ENCODE measurements around the gene CHST10.

Gene CHST10

GRCh38 chr2:100412881-100413321 is 4.6 kb downstream of the CHST10 start:
- TF ChIP-seq FOXM1 (IDR thresholded peaks at IDR 0.05; ENCODE audit: borderline replicate concordance) (no peak), NFRKB (IDR thresholded peaks at IDR 0.05) (no peak), FOXK2 (IDR thresholded peaks at IDR 0.05) (no peak), FOXA1 (IDR thresholded peaks at IDR 0.05) (no peak), ZNF384 (IDR thresholded peaks at IDR 0.05) (no peak), SUZ12 (IDR thresholded peaks at IDR 0.05) (no peak), ARNT (IDR thresholded peaks at IDR 0.05) (no peak), L3MBTL2 (conservative IDR thresholded peaks at IDR 0.05) (no peak), TARDBP (IDR thresholded peaks at IDR 0.05) (no peak), ELF4 (IDR thresholded peaks at IDR 0.05) (no peak), SP1 (IDR thresholded peaks at IDR 0.05) (no peak), BHLHE40 (IDR thresholded peaks at IDR 0.05; ENCODE audit: borderline replicate concordance) (no peak), HDGF (IDR thresholded peaks at IDR 0.05; ENCODE audit: borderline replicate concordance) (no peak), CTBP1 (IDR thresholded peaks at IDR 0.05; ENCODE audit: borderline replicate concordance) (no peak), LEF1 (IDR thresholded peaks at IDR 0.05; ENCODE audit: borderline replicate concordance) (no peak), PKNOX1 (IDR thresholded peaks at IDR 0.05) (no peak)
- ChIA-PET CTCF (interaction anchor here (0.6 to 1.9 kb wide), 3 partner anchors 32 to 233 kb away, joined by 3 to 5 read pairs (median 3); no protein-coding TSS in a partner anchor), POLR2A (interaction anchor here (1.0 kb wide), 1 partner anchor 87 kb away, joined by 3 read pairs; no protein-coding TSS in a partner anchor)
- DNase-seq (ENCODE audit: extremely low spot score) = no peak

GRCh38 chr2:100412466-100412865 is 5.0 kb downstream of the CHST10 start:
- TF ChIP-seq PKNOX1 (IDR thresholded peaks at IDR 0.05) (no peak), TARDBP (IDR thresholded peaks at IDR 0.05) (no peak), HDGF (IDR thresholded peaks at IDR 0.05; ENCODE audit: borderline replicate concordance) (no peak), FOXM1 (IDR thresholded peaks at IDR 0.05; ENCODE audit: borderline replicate concordance) (no peak), ZNF384 (IDR thresholded peaks at IDR 0.05) (no peak), LEF1 (IDR thresholded peaks at IDR 0.05; ENCODE audit: borderline replicate concordance) (no peak), L3MBTL2 (conservative IDR thresholded peaks at IDR 0.05) (no peak), BHLHE40 (IDR thresholded peaks at IDR 0.05; ENCODE audit: borderline replicate concordance) (no peak), NFRKB (IDR thresholded peaks at IDR 0.05) (no peak), SP1 (IDR thresholded peaks at IDR 0.05) (no peak), CTBP1 (IDR thresholded peaks at IDR 0.05; ENCODE audit: borderline replicate concordance) (no peak)
- CTCF ChIA-PET = interaction anchor here (0.7 to 1.9 kb wide), 2 partner anchors 31 to 150 kb away, joined by 3 to 5 read pairs; no protein-coding TSS in a partner anchor
- POLR2A ChIA-PET = interaction anchor here (1.0 kb wide), 1 partner anchor 87 kb away, joined by 3 read pairs; no protein-coding TSS in a partner anchor
- DNase-seq (ENCODE audit: extremely low spot score) = no peak

- ChIA-PET POLR2A (interaction anchor here (1.0 kb wide), 1 partner anchor 88 kb away, joined by 3 read pairs; no protein-coding TSS in a partner anchor), CTCF (interaction anchor here (1.9 kb wide), 1 partner anchor 31 kb away, joined by 5 read pairs; no protein-coding TSS in a partner anchor)
- no peak for TF ChIP-seq ARNT (IDR thresholded peaks at IDR 0.05)
- TF ChIP-seq NFRKB (IDR thresholded peaks at IDR 0.05) = no peak
- TF ChIP-seq SP1 (IDR thresholded peaks at IDR 0.05) = no peak
- DNase-seq (ENCODE audit: extremely low spot score) = no peak
These were observed 5.6 kb downstream of the CHST10 start for GRCh38 chr2:100411841-100412292.

GRCh38 chr2:100409975-100410647 is 7.4 kb downstream of the CHST10 start:
- TF ChIP-seq HDGF (IDR thresholded peaks at IDR 0.05; ENCODE audit: borderline replicate concordance) = no peak
- TF ChIP-seq SUZ12 (IDR thresholded peaks at IDR 0.05) = no peak
- TF ChIP-seq FOXK2 (IDR thresholded peaks at IDR 0.05) = no peak
- TF ChIP-seq L3MBTL2 (conservative IDR thresholded peaks at IDR 0.05) = no peak
- no peak for TF ChIP-seq LEF1 (IDR thresholded peaks at IDR 0.05; ENCODE audit: borderline replicate concordance)
- ChIA-PET CTCF (interaction anchor here (1.3 kb wide), 1 partner anchor 12 kb away, joined by 6 read pairs; no protein-coding TSS in a partner anchor), POLR2A (no interaction called here)
- no peak for DNase-seq (ENCODE audit: extremely low spot score)

- POLR2A ChIA-PET = no interaction called here
- DNase-seq (ENCODE audit: extremely low spot score) = no peak
- CTCF ChIA-PET = interaction anchor here (1.3 kb wide), 1 partner anchor 12 kb away, joined by 6 read pairs; no protein-coding TSS in a partner anchor
- no peak for TF ChIP-seq FOXK2 (IDR thresholded peaks at IDR 0.05)
These were observed 8.0 kb downstream of the CHST10 start for GRCh38 chr2:100409461-100409860.

- DNase-seq (ENCODE audit: extremely low spot score) = no peak
- TF ChIP-seq NFRKB (IDR thresholded peaks at IDR 0.05) = no peak
- no peak for TF ChIP-seq ELF4 (IDR thresholded peaks at IDR 0.05)
- no peak for TF ChIP-seq L3MBTL2 (conservative IDR thresholded peaks at IDR 0.05)
- TF ChIP-seq LEF1 (IDR thresholded peaks at IDR 0.05; ENCODE audit: borderline replicate concordance) = no peak
- TF ChIP-seq SP1 (IDR thresholded peaks at IDR 0.05) = no peak
- TF ChIP-seq HDGF (IDR thresholded peaks at IDR 0.05; ENCODE audit: borderline replicate concordance) = no peak
- TF ChIP-seq SUZ12 (IDR thresholded peaks at IDR 0.05) = no peak
- TF ChIP-seq FOXA1 (IDR thresholded peaks at IDR 0.05) = no peak
- no peak for TF ChIP-seq CTBP1 (IDR thresholded peaks at IDR 0.05; ENCODE audit: borderline replicate concordance)
- POLR2A ChIA-PET = interaction anchor here (1.2 kb wide), 1 partner anchor 8 kb away, joined by 4 read pairs; the partner anchor contains the start of gene CHST10
- CTCF ChIA-PET = interaction anchor here (1.3 kb wide), 1 partner anchor 13 kb away, joined by 6 read pairs; no protein-coding TSS in a partner anchor
These were observed 8.5 kb downstream of the CHST10 start for GRCh38 chr2:100408941-100409340.

- no peak for DNase-seq (ENCODE audit: extremely low spot score)
- ChIA-PET CTCF (no interaction called here), POLR2A (interaction anchor here (1.2 kb wide), 1 partner anchor 9 kb away, joined by 4 read pairs; the partner anchor contains the start of gene CHST10)
- TF ChIP-seq ZNF384 (IDR thresholded peaks at IDR 0.05) (no peak), NFRKB (IDR thresholded peaks at IDR 0.05) (no peak), ARNT (IDR thresholded peaks at IDR 0.05) (no peak), ELF4 (IDR thresholded peaks at IDR 0.05) (no peak), BHLHE40 (IDR thresholded peaks at IDR 0.05; ENCODE audit: borderline replicate concordance) (no peak), L3MBTL2 (conservative IDR thresholded peaks at IDR 0.05) (no peak), PKNOX1 (IDR thresholded peaks at IDR 0.05) (no peak), FOXK2 (IDR thresholded peaks at IDR 0.05) (no peak), FOXM1 (IDR thresholded peaks at IDR 0.05; ENCODE audit: borderline replicate concordance) (no peak), FOXA1 (IDR thresholded peaks at IDR 0.05) (no peak), SP1 (IDR thresholded peaks at IDR 0.05) (no peak), HDGF (IDR thresholded peaks at IDR 0.05; ENCODE audit: borderline replicate concordance) (no peak), LEF1 (IDR thresholded peaks at IDR 0.05; ENCODE audit: borderline replicate concordance) (no peak), TARDBP (IDR thresholded peaks at IDR 0.05) (no peak), CTBP1 (IDR thresholded peaks at IDR 0.05; ENCODE audit: borderline replicate concordance) (no peak), SUZ12 (IDR thresholded peaks at IDR 0.05) (no peak)
These were observed 9.4 kb downstream of the CHST10 start for GRCh38 chr2:100408104-100408503.

Data from HEK293T (cell line).